CD14-positive monocyte (primary cell): ENCODE data around the gene USP47. TPM values are rescaled to one million over a fixed set of nuclear protein-coding genes. Genes with fewer than 3 reads are reported as not detected.
"Not testable (repeated sequence)": the region's sequence is repeated elsewhere in the genome, so short reads cannot be mapped to it uniquely, and the experiment has no call there.

Experiments used
- DNase-seq, 3 donors: peaks; one replicate each; pipeline ENCODE4 v3.0.0-alpha.2; 2011 to 2022
- H2AFZ ChIP-seq: 2 replicates; pipeline ENCODE4 v1.6.0; 2012; ENCODE audit warnings: mild to moderate bottlenecking, low read depth, low read length, inconsistent platforms; ENCODE audit not compliant: insufficient read depth, poor library complexity, severe bottlenecking
- H3K27ac ChIP-seq, 2 donors: 1 replicate in 1 of 2; 2 replicates in 1 of 2; pipeline ENCODE4 v1.5.1; 2012 to 2013; ENCODE audit warnings: low read length in 2 of 2, control low read depth in 1 of 2, inconsistent platforms in 1 of 2, low read depth in 1 of 2, mild to moderate bottlenecking in 1 of 2
- H3K27me3 ChIP-seq, 2 donors: one replicate each; pipeline versions ENCODE4 v1.6.0 to v1.6.1; 2011 to 2013; ENCODE audit warnings: low read length in 2 of 2; ENCODE audit not compliant: control insufficient read depth in 2 of 2, insufficient read depth in 2 of 2
- H3K36me3 ChIP-seq, 2 donors: replicated peaks in 1 of 2; 1 replicate in 1 of 2; 2 replicates in 1 of 2; pipeline versions ENCODE4 v1.5.1 to v1.6.1; 2012 to 2013; ENCODE audit warnings: low read length in 2 of 2, control low read depth in 1 of 2, inconsistent platforms in 1 of 2, mild to moderate bottlenecking in 1 of 2; ENCODE audit not compliant: insufficient read depth in 2 of 2, control insufficient read depth in 1 of 2
- H3K4me1 ChIP-seq, 2 donors: 1 replicate in 1 of 2; 2 replicates in 1 of 2; pipeline versions ENCODE4 v1.5.1 to v1.6.1; 2012 to 2013; ENCODE audit warnings: low read length in 2 of 2, control low read depth in 1 of 2, inconsistent platforms in 1 of 2, mild to moderate bottlenecking in 1 of 2, moderate library complexity in 1 of 2; ENCODE audit not compliant: insufficient read depth in 2 of 2, control insufficient read depth in 1 of 2
- H3K4me2 ChIP-seq: replicated peaks from 2 replicates; pipeline ENCODE3; 2012; ENCODE audit warnings: low read length, moderate library complexity, mild to moderate bottlenecking; ENCODE audit not compliant: poor library complexity, severe bottlenecking; ENCODE audit errors: extremely low read depth
- H3K4me3 ChIP-seq, 3 experiments: fragments of 200-600 bp in 1 of 3; sonication (generic) in 1 of 3; replicated peaks in 1 of 3; 1 replicate in 2 of 3; 2 replicates in 1 of 3; pipeline ENCODE4 v1.5.1; 2011 to 2013; ENCODE audit warnings: low read length in 3 of 3, mild to moderate bottlenecking in 3 of 3, control low read depth in 2 of 3, low read depth in 2 of 3, inconsistent platforms in 1 of 3, moderate library complexity in 1 of 3
- H3K79me2 ChIP-seq: 2 replicates; pipeline ENCODE4 v1.6.0; 2012; ENCODE audit warnings: mild to moderate bottlenecking, control low read depth, inconsistent platforms, low read length, moderate library complexity; ENCODE audit not compliant: insufficient read depth
- H3K9ac ChIP-seq: 2 replicates; pipeline ENCODE4 v1.6.0; 2017; ENCODE audit warnings: low read length, mild to moderate bottlenecking; ENCODE audit not compliant: insufficient read depth, poor library complexity, severe bottlenecking
- H3K9me3 ChIP-seq, 2 donors: replicated peaks in 1 of 2; 1 replicate in 1 of 2; 2 replicates in 1 of 2; pipeline versions ENCODE4 v1.5.1 to v1.6.1; 2012 to 2013; ENCODE audit warnings: low read length in 2 of 2, control low read depth in 1 of 2; ENCODE audit not compliant: control insufficient read depth in 1 of 2, insufficient read depth in 1 of 2
- H4K20me1 ChIP-seq: 2 replicates; pipeline ENCODE4 v1.6.0; 2012; ENCODE audit warnings: mild to moderate bottlenecking, low read length, control low read depth, moderate library complexity; ENCODE audit not compliant: insufficient read depth
- H3K27ac Mint-ChIP-seq, 7 donors: one replicate each; pipeline ENCODE4 v1.8.0; 2020; ENCODE audit warnings: mild to moderate bottlenecking in 7 of 7, mixed read lengths in 7 of 7, moderate library complexity in 6 of 7, inconsistent platforms in 2 of 7
- H3K27me3 Mint-ChIP-seq, 3 donors: one replicate each; pipeline ENCODE4 v1.8.0; 2021 to 2022; ENCODE audit warnings: low read depth in 3 of 3, mild to moderate bottlenecking in 3 of 3, mixed read lengths in 3 of 3, moderate library complexity in 3 of 3, inconsistent platforms in 1 of 3
- H3K36me3 Mint-ChIP-seq, 2 donors: one replicate each; pipeline ENCODE4 v1.8.0; 2020; ENCODE audit warnings: mixed read lengths in 2 of 2, inconsistent platforms in 1 of 2, mild to moderate bottlenecking in 1 of 2
- H3K4me1 Mint-ChIP-seq: one replicate; pipeline ENCODE4 v1.8.0; 2020; ENCODE audit warnings: mild to moderate bottlenecking, mixed read lengths
- H3K4me3 Mint-ChIP-seq, 2 donors: one replicate each; pipeline ENCODE4 v1.8.0; 2020; ENCODE audit warnings: mild to moderate bottlenecking in 2 of 2, mixed read lengths in 2 of 2, moderate library complexity in 1 of 2
- H3K9me3 Mint-ChIP-seq, 7 donors: one replicate each; pipeline ENCODE4 v1.8.0; 2020 to 2022; ENCODE audit warnings: mixed read lengths in 7 of 7, mild to moderate bottlenecking in 6 of 7, moderate library complexity in 6 of 7, inconsistent platforms in 2 of 7
- CTCF ChIP-seq: fragments of 200-600 bp; IDR thresholded peaks from one replicate; pipeline ENCODE4 v1.8.0; 2022; ENCODE audit warnings: antibody characterized with exemption, mild to moderate bottlenecking
- WGBS: methylation state at CpG from one replicate; pipeline ENCODE4 v1.1.5; 2013; ENCODE audit warnings: missing lambda C conversion rate; ENCODE audit not compliant: insufficient coverage; 5-methylcytosine and 5-hydroxymethylcytosine counted together
- intact Hi-C, 2 donors: fragments of 100-400 bp; cut with micrococcal nuclease; formaldehyde crosslinking; loops; one replicate each; pipeline versions ENCODE4 v1.15.0 to v1.15.1; 2023
- polyA plus RNA-seq, 3 donors: library from polyadenylated mRNA; depleted of rRNA in 1 of 3; unstranded in 2 of 3; stranded (reverse) in 1 of 3; fragments of 300-500 nt in 2 of 3; fragments of >200 nt in 1 of 3; fragmentation: Illumina TruSeq in 2 of 3; gene quantifications; 1 replicate in 2 of 3; 2 replicates in 1 of 3; pipeline ENCODE4 v1.2.3, GENCODE V29; 2012 to 2021

Gene USP47
- polyA plus RNA-seq, 3 donors, result 8.1 to 17.5 (median 10.5) TPM

- Mint-ChIP-seq H3K4me3 (no peak overlapping the region), H3K27ac (no peak overlapping the region), H3K4me1 (no peaks in the 10 kb centered on the region), H3K36me3 (peaks cover 0 to 1% of the 10 kb centered on the region in 2 donors), H3K27me3 (peaks cover 0 to 1% (median 0%) of the 10 kb centered on the region in 3 donors), H3K9me3 (peaks cover 4 to 23% (median 12%) of the 10 kb centered on the region in 7 donors)
- no peak for DNase-seq
- Histone ChIP-seq H2AFZ (no peak overlapping the region), H3K4me3 (no peak overlapping the region), H3K27me3 (no peaks in the 10 kb centered on the region), H3K4me2 (no peak overlapping the region), H3K36me3 (no peaks in the 10 kb centered on the region), H4K20me1 (no peaks in the 10 kb centered on the region), H3K27ac (no peak overlapping the region), H3K9me3 (peaks cover 0 to 12% of the 10 kb centered on the region in 2 donors), H3K79me2 (no peaks in the 10 kb centered on the region), H3K4me1 (no peaks in the 10 kb centered on the region), H3K9ac (no peak overlapping the region)
- TF ChIP-seq CTCF, result no peak
- intact Hi-C loops, result no loop called here
- 100% methylated on average over 1 of the region's 7 CpGs for WGBS
Observed at GRCh38 chr11:11827272-11827671, 14.5 kb upstream of the USP47 start.

GRCh38 chr11:11831406-11831805 is 10.4 kb upstream of the USP47 start:
- H3K4me2 ChIP-seq, H3K9me3 ChIP-seq, H3K27me3 ChIP-seq, H3K4me3 Mint-ChIP-seq, H3K4me3 ChIP-seq, H3K36me3 Mint-ChIP-seq, DNase-seq, H2AFZ ChIP-seq, H3K27ac Mint-ChIP-seq, H3K27ac ChIP-seq, intact Hi-C loops, H3K4me1 Mint-ChIP-seq, H3K9ac ChIP-seq, H3K36me3 ChIP-seq, H3K9me3 Mint-ChIP-seq, H3K4me1 ChIP-seq, H3K27me3 Mint-ChIP-seq, H4K20me1 ChIP-seq, H3K79me2 ChIP-seq: not testable (repeated sequence)
- no CpG with 5 or more reads among the region's 7 CpGs for WGBS
